ENCODE measurements around the gene COL27A1.

GRCh38 chr9:114119242-114120191, 35.8 kb upstream of the COL27A1 start:
- TF ChIP-seq POLR2AphosphoS5 (IDR thresholded peaks at IDR 0.05; ENCODE audit: low read depth, low read length) (no peak), POLR2A (IDR thresholded peaks at IDR 0.05; ENCODE audit: low read depth, low read length) (no peak), TAF1 (IDR thresholded peaks at IDR 0.05; ENCODE audit: low read depth, low read length) (no peak)
